ENCODE results near the gene DDC. TPM values are rescaled to one million over a fixed set of nuclear protein-coding genes. Genes with fewer than 3 reads are reported as not detected.
"Not testable (repeated sequence)": the region's sequence is repeated elsewhere in the genome, so short reads cannot be mapped to it uniquely, and the experiment has no call there.

The DDC gene
- total RNA-seq, 2 donors from 2014 or later, result 1.5 to 1.9 TPM

DNA sequence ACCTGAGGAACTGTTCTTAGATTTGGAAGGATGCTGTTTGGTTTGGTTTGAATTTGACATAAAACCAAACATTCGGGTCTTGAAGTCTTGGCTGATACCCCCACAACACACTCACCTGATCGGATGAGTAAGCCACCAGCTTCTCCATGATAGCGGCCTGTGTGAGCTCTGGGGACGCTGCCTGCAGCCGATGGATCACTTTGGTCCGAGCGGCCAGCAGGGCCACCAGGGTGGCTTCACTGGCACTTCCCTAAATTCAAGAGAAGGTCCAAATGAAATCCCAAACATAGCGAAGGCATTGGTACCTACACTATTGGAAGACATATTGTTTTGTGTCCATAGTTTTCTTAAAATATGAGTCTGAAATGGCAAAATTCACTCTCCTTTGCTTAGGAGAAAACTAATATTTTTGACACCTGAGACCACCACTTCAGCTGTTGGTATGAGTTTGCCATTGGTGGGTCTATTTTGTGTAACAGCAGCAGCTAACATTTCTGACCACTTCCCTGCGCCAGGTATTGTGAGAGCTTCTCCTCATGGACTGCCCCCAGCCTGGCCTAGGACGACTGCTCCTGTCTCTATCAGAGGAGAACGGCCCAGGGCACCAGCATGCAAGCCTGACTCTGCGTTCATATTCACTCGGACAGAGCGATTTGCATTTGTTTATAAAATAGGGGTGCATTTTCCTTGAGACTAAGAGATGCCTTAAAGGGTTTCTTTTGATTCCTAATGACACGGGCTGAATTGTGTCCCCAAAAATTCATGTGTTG lies 35.9 kb downstream of the DDC start:
- no peak for DNase-seq (ENCODE audit: low spot score)
- Histone ChIP-seq H3K27ac (no peak overlapping the region), H3K4me1 (replicated peaks) (no peaks in the 10 kb centered on the region), H3K27me3 (replicated peaks; ENCODE audit: insufficient read depth) (no peaks in the 10 kb centered on the region), H3K36me3 (no peaks in the 10 kb centered on the region), H3K4me3 (no peak overlapping the region), H3K9me3 (no peaks in the 10 kb centered on the region)
- intact Hi-C loops (cut with DNase I), result no loop called here
- TF ChIP-seq, protein P1, sequence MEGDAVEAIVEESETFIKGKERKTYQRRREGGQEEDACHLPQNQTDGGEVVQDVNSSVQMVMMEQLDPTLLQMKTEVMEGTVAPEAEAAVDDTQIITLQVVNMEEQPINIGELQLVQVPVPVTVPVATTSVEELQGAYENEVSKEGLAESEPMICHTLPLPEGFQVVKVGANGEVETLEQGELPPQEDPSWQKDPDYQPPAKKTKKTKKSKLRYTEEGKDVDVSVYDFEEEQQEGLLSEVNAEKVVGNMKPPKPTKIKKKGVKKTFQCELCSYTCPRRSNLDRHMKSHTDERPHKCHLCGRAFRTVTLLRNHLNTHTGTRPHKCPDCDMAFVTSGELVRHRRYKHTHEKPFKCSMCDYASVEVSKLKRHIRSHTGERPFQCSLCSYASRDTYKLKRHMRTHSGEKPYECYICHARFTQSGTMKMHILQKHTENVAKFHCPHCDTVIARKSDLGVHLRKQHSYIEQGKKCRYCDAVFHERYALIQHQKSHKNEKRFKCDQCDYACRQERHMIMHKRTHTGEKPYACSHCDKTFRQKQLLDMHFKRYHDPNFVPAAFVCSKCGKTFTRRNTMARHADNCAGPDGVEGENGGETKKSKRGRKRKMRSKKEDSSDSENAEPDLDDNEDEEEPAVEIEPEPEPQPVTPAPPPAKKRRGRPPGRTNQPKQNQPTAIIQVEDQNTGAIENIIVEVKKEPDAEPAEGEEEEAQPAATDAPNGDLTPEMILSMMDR (IDR thresholded peaks at IDR 0.05), result no peak
- TF ChIP-seq POLR2A (IDR thresholded peaks at IDR 0.05) (no peak), POLR2AphosphoS5 (IDR thresholded peaks at IDR 0.05) (no peak)
- WGBS, result 86% methylated on average over 15 of the region's 15 CpGs

DNA sequence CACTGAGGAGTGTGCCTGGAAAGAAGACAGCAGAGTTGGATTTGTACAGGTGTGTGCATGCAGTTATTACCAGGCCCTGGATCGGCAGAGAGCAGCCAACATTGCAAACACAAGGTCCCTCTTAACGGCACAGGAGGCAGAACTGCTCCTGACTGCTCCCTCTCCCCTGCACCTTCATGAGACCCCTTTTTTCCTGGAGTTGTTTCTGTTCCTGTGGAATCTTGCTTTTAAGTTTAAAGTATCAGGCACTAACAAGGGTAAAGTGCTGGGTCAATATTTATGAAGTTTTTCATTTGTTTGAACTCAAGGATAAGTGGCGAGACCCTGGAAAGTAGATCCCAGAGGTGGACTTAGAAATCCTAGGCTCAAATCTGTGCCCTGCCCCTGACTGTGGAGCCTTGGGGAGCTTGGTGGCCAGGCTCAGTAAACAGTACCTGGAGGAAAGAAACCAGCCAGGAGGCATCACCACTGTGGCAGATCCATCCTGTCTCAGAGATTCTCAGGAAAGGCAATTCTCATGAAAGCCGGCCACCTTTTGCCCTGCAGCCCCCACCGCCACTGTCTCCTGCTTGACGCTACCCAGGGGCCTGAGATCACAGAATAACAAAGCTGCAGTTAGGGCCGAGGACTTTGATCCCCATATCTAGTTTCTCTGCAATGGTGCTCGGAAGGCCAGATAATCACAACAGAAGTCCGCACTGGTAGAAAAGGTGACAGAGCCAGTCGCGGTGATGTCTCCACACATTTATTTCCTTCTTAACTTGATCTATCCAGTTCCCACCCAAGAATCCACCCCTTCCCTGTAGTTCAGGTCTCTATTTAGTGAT lies 36.7 kb downstream of the DDC start:
- H3K27me3 ChIP-seq (replicated peaks; ENCODE audit: insufficient read depth), result no peaks in the 10 kb centered on the region
- WGBS, result 54% methylated on average over 11 of the region's 11 CpGs
- no peaks in the 10 kb centered on the region for H3K36me3 ChIP-seq
- no peaks in the 10 kb centered on the region for H3K9me3 ChIP-seq
- H3K4me1 ChIP-seq (replicated peaks), result no peaks in the 10 kb centered on the region
- no peak overlapping the region for H3K27ac ChIP-seq
- intact Hi-C loops (cut with DNase I), result no loop called here
- no peak for DNase-seq (ENCODE audit: low spot score)
- H3K4me3 ChIP-seq, result no peak overlapping the region
- TF ChIP-seq, protein P1 (IDR thresholded peaks at IDR 0.05), result no peak
- TF ChIP-seq POLR2AphosphoS5 (IDR thresholded peaks at IDR 0.05) (no peak), POLR2A (IDR thresholded peaks at IDR 0.05) (no peak)

DNA sequence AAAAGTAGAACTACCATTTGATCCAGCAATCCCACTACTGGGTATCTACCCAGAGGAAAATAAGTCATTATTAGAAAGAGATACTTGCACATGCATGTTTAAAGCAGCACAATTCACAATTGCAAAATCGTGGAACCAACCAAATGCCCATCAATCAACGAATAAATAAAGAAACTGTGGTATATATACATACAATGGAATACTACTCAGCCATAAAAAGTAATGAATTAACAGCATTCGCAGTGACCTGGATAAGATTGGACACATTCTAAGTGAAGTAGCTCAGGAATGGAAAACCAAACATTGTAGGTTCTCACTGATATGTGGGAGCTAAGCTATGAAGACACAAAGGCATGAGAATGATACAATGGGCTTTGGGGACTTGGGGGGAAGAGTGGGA lies 45.9 kb downstream of the DDC start:
- H3K9me3 ChIP-seq; DNase-seq (ENCODE audit: low spot score); intact Hi-C loops (cut with DNase I); H3K4me3 ChIP-seq; H3K36me3 ChIP-seq; H3K27me3 ChIP-seq (replicated peaks; ENCODE audit: insufficient read depth); H3K4me1 ChIP-seq (replicated peaks); H3K27ac ChIP-seq: not testable (repeated sequence)
- WGBS, result 83% methylated on average over 3 of the region's 3 CpGs

DNA sequence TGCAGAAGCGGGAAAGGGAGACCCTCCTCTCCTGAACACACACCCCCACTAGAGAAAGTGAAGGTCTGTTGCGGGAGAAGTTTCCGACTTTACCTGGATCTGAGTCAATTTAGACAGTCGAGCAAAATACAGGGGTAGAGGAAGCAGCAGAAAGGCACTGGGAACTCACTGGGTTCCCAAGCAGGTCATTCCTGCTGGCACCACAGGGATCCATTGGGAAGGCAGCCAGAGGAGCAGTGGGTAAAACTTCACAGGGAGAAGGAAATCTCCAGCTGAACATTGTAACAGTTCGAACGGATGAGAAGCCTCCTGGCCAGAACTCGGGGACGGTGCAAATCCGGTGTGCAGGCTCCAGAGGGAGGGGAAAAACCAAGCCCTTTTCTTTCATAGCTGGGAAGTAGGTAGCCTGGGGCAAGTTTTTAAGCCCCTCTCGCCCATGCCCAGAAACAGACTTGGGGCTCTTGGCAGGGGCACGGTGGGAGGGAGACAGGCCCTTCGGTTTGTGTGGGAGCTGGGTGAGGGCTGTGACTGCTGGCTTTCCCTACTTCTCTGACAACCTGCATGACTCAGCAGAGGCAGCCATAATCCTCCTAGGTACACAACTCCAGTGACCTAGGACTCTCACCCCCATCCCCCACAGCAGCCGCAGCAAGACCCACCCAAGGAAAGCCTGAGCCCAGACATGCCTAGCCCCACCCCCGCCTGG lies 51.9 kb downstream of the DDC start:
- peaks cover 7% of the 10 kb centered on the region for H3K4me1 ChIP-seq (replicated peaks)

DNA sequence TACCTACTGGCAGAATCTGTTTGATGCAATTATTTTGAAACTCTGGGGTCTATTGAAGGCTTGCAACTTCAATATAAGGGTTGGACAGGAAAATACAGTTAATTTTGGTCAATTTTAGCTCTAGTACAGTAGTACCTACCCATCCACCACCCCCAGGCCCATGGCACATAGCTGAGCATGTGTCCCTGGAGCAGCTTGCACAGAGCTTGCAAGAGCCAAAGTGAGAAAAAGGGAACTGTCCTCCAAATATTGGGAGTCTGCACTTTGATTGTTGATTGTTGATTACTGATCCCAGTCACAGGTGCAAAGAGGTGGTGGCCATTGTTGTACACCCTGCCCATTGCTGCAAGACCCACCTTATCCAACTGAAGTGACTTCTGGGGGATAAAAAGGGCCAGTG lies 52.8 kb downstream of the DDC start:
- intact Hi-C loops (cut with DNase I), result no loop called here
- Histone ChIP-seq H3K27me3 (replicated peaks; ENCODE audit: insufficient read depth) (no peaks in the 10 kb centered on the region), H3K27ac (no peak overlapping the region), H3K9me3 (no peaks in the 10 kb centered on the region), H3K36me3 (no peaks in the 10 kb centered on the region), H3K4me1 (replicated peaks) (peaks cover 12% of the 10 kb centered on the region), H3K4me3 (no peak overlapping the region)
- DNase-seq (ENCODE audit: low spot score), result no peak
- no peak for TF ChIP-seq POLR2AphosphoS5 (IDR thresholded peaks at IDR 0.05)

More for the DNA sequence above, 51.9 kb downstream of the DDC start:
- TF ChIP-seq POLR2AphosphoS5 (IDR thresholded peaks at IDR 0.05), result no peak
- no peak for TF ChIP-seq POLR2A (IDR thresholded peaks at IDR 0.05)
- TF ChIP-seq, protein P1 (IDR thresholded peaks at IDR 0.05), result no peak
- no peak overlapping the region for H3K27ac ChIP-seq
- H3K36me3 ChIP-seq, result no peaks in the 10 kb centered on the region
- DNase-seq (ENCODE audit: low spot score), result no peak
- no peaks in the 10 kb centered on the region for H3K9me3 ChIP-seq
- H3K4me3 ChIP-seq, result no peak overlapping the region
- intact Hi-C loops (cut with DNase I), result no loop called here
- WGBS, result 77% methylated on average over 14 of the region's 14 CpGs
- no peaks in the 10 kb centered on the region for H3K27me3 ChIP-seq (replicated peaks; ENCODE audit: insufficient read depth)
